HCT116 (cell line): ENCODE data around the gene SCYL2. TPM values are rescaled to one million over a fixed set of nuclear protein-coding genes. Genes with fewer than 3 reads are reported as not detected.

Experiments used
- ATAC-seq: fragments of 200-7000 bp; cut with Tn5 transposase; 2 replicates; pipeline ENCODE4 v1.9.1; 2020; ENCODE audit warnings: mild to moderate bottlenecking, moderate library complexity
- BruUV-seq: library from RNA; stranded (reverse); fragments of 400-500 nt; replicated peaks from 2 replicates; lab custom pipeline; 2021; lab: Mats Ljungman, UMichigan
- CTCF ChIA-PET: fragments of 300-600 bp; sonication (Branson Sonifier 250); formaldehyde crosslinking; loops from one replicate; lab custom pipeline; 2021; ENCODE audit warnings: antibody characterized with exemption; lab: Charles Lee
- POLR2A ChIA-PET: fragments of 300-600, 350-600 bp; sonication (Branson Sonifier 250); formaldehyde crosslinking; loops from one replicate; lab custom pipeline; 2021; ENCODE audit warnings: antibody characterized with exemption; lab: Charles Lee
- RAD21 ChIA-PET, 2 experiments: fragments of 300-600 bp; sonication (Branson Sonifier 250); formaldehyde crosslinking; loops; one replicate each; lab custom pipeline; 2023; ENCODE audit warnings: low total read pairs in 2 of 2; ENCODE audit not compliant: uncharacterized antibody in 2 of 2, unreplicated experiment in 2 of 2, low non-redundant PET in 1 of 2; lab: Charles Lee
- DNase-seq: peaks from one replicate; pipeline ENCODE4 v3.0.0-alpha.2; 2010; ENCODE audit warnings: low read depth, low spot score
- H2AFZ ChIP-seq: fragments of 200-600 bp; shearing (Covaris generic), sonication (generic); 2 replicates; pipeline ENCODE4 v1.6.1; 2017; ENCODE audit warnings: low read depth, mixed run types, mixed read lengths, antibody characterized with exemption, low read length; ENCODE audit not compliant: poor library complexity, severe bottlenecking
- H3K27ac ChIP-seq: 2 replicates; pipeline ENCODE4 v1.5.1; 2012; ENCODE audit warnings: low read depth, low read length
- H3K27me3 ChIP-seq: fragments of 200-600 bp; sonication (generic); 2 replicates; pipeline ENCODE4 v1.6.1; 2016; ENCODE audit warnings: mixed run types, low read length, mixed read lengths; ENCODE audit not compliant: insufficient read depth
- H3K36me3 ChIP-seq, 2 experiments: fragments of 200-500 bp in 1 of 2; fragments of 200-600 bp in 1 of 2; sonication (Bioruptor generic) in 1 of 2; sonication (generic) in 1 of 2; 2 replicates each; pipeline versions ENCODE4 v1.5.1 to v1.6.1; 2014 to 2016; ENCODE audit warnings: low read length in 2 of 2, inconsistent platforms in 1 of 2, mixed read lengths in 1 of 2, mixed run types in 1 of 2; ENCODE audit not compliant: insufficient read depth in 2 of 2, control insufficient read depth in 1 of 2
- H3K4me1 ChIP-seq, 2 experiments: fragments of 200-600 bp in 1 of 2; sonication (generic) in 1 of 2; 2 replicates each; pipeline versions ENCODE4 v1.5.1 to v1.6.1; 2012 to 2017; ENCODE audit warnings: low read length in 2 of 2, inconsistent platforms in 1 of 2, mild to moderate bottlenecking in 1 of 2, mixed read lengths in 1 of 2, mixed run types in 1 of 2, moderate library complexity in 1 of 2; ENCODE audit not compliant: insufficient read depth in 2 of 2, control insufficient read depth in 1 of 2
- H3K4me2 ChIP-seq: fragments of 200-600 bp; sonication (generic); 2 replicates; pipeline ENCODE4 v1.6.1; 2017; ENCODE audit warnings: mixed run types, low read length, mixed read lengths
- H3K4me3 ChIP-seq, 2 experiments: fragments of 200-600 bp in 1 of 2; sonication (generic) in 1 of 2; replicated peaks in 1 of 2; 2 replicates each; pipeline ENCODE4 v1.5.1; 2011 to 2016; ENCODE audit warnings: low read length in 2 of 2, control low read depth in 1 of 2, low read depth in 1 of 2, mild to moderate bottlenecking in 1 of 2, mixed read lengths in 1 of 2, mixed run types in 1 of 2
- H3K79me2 ChIP-seq: fragments of 200-600 bp; sonication (generic); 2 replicates; pipeline ENCODE4 v1.6.1; 2017; ENCODE audit warnings: mild to moderate bottlenecking, mixed run types, low read length, moderate library complexity, mixed read lengths; ENCODE audit not compliant: insufficient read depth
- H3K9ac ChIP-seq: fragments of 200-600 bp; sonication (generic); 2 replicates; pipeline ENCODE4 v1.6.1; 2016; ENCODE audit warnings: low read length, mixed read lengths
- H3K9me2 ChIP-seq: fragments of 200-600 bp; sonication (generic), shearing (Covaris generic); 2 replicates; pipeline ENCODE4 v1.6.1; 2017; ENCODE audit warnings: mixed run types, mild to moderate bottlenecking, moderate library complexity; ENCODE audit not compliant: insufficient read depth
- H3K9me3 ChIP-seq, 2 experiments: fragments of 200-500 bp in 1 of 2; fragments of 200-600 bp in 1 of 2; sonication (Bioruptor generic) in 1 of 2; sonication (generic) in 1 of 2; 2 replicates each; pipeline ENCODE4 v1.6.1; 2014 to 2017; ENCODE audit warnings: low read length in 2 of 2, mixed read lengths in 2 of 2, inconsistent platforms in 1 of 2, low read depth in 1 of 2, mild to moderate bottlenecking in 1 of 2, mixed run types in 1 of 2, moderate library complexity in 1 of 2; ENCODE audit not compliant: control insufficient read depth in 1 of 2, insufficient read depth in 1 of 2
- H4K20me1 ChIP-seq: fragments of 200-600 bp; sonication (generic), shearing (Covaris generic); 2 replicates; pipeline ENCODE4 v1.6.1; 2017; ENCODE audit warnings: mixed run types, mild to moderate bottlenecking, moderate library complexity; ENCODE audit not compliant: insufficient read depth
- ATF3 ChIP-seq: IDR thresholded peaks from 2 replicates; pipeline ENCODE4 v1.6.1; 2012
- CBX3 ChIP-seq: IDR thresholded peaks from 2 replicates; pipeline ENCODE4 v1.6.1; 2012; ENCODE audit warnings: low read depth
- CEBPB ChIP-seq: IDR thresholded peaks from 2 replicates; pipeline ENCODE4 v1.6.1; 2012; ENCODE audit warnings: low read depth
- EGR1 ChIP-seq: IDR thresholded peaks from 2 replicates; pipeline ENCODE4 v1.6.1; 2012; ENCODE audit warnings: low read depth
- EZH2 ChIP-seq: fragments of 200-600 bp; sonication (generic); IDR thresholded peaks from 2 replicates; pipeline ENCODE4 v1.6.1; 2017; ENCODE audit warnings: antibody characterized with exemption, mixed run types
- MAX ChIP-seq: IDR thresholded peaks from 2 replicates; pipeline ENCODE4 v1.6.1; 2012
- SIN3A ChIP-seq: IDR thresholded peaks from 2 replicates; pipeline ENCODE4 v1.6.1; 2012; ENCODE audit warnings: low read depth
- SP1 ChIP-seq: IDR thresholded peaks from 2 replicates; pipeline ENCODE4 v1.6.1; 2012; ENCODE audit warnings: low read depth
- TCF7L2 ChIP-seq: IDR thresholded peaks from 2 replicates; pipeline ENCODE4 v1.7.0; 2011; ENCODE audit warnings: borderline replicate concordance, inconsistent platforms; ENCODE audit not compliant: insufficient read depth, insufficient read length; ENCODE audit errors: extremely low read depth
- ZBTB33 ChIP-seq: IDR thresholded peaks from 2 replicates; pipeline ENCODE4 v1.6.1; 2011; ENCODE audit warnings: mild to moderate bottlenecking, low read length, moderate library complexity; ENCODE audit not compliant: insufficient replicate concordance; ENCODE audit errors: extremely low read depth
- ZFX ChIP-seq: fragments of 450-650 bp; IDR thresholded peaks from 2 replicates; pipeline ENCODE4 v1.6.1; 2017
- intact Hi-C: fragments of 100-400 bp; cut with micrococcal nuclease; formaldehyde crosslinking; loops from 2 replicates; pipeline ENCODE4 v1.10.0; 2022
- total RNA-seq: library from RNA; stranded (reverse); gene quantifications from one replicate; pipeline ENCODE4 v1.2.1, GENCODE V29; 2021; ENCODE audit not compliant: unreplicated experiment

Gene SCYL2
- total RNA-seq, 1 experiment from 2014 or later, result 31.7 TPM

GRCh38 chr12:100359822-100360221 is 92.8 kb downstream of the SCYL2 start:
- no peaks in the 10 kb centered on the region for H3K9me2 ChIP-seq
- BruUV-seq, result no TSS peak
- DNase-seq (no peak), ATAC-seq (no peak)
- no peak overlapping the region for H2AFZ ChIP-seq
- CTCF ChIA-PET, result interaction anchor here (1.2 kb wide), 1 partner anchor 45 kb away, joined by 3 read pairs; no protein-coding TSS in a partner anchor
- no peaks in the 10 kb centered on the region for H3K79me2 ChIP-seq
- no peaks in the 10 kb centered on the region for H3K36me3 ChIP-seq
- no peak overlapping the region for H3K4me3 ChIP-seq
- intact Hi-C loops, result no loop called here
- POLR2A ChIA-PET, result no interaction called here
- no peak overlapping the region for H3K27ac ChIP-seq
- RAD21 ChIA-PET, result no interaction called here
- peaks cover 3% of the 10 kb centered on the region; the same call in 1 of the 2 replicates for H3K27me3 ChIP-seq
- no peaks in the 10 kb centered on the region for H4K20me1 ChIP-seq
- no peak overlapping the region for H3K4me2 ChIP-seq
- no peaks in the 10 kb centered on the region for H3K4me1 ChIP-seq
- no peaks in the 10 kb centered on the region for H3K9me3 ChIP-seq
- H3K9ac ChIP-seq, result no peak overlapping the region
- no peak for TF ChIP-seq SIN3A
- TF ChIP-seq ZFX, result no peak
- TF ChIP-seq SP1, result no peak
- no peak for TF ChIP-seq EZH2
- TF ChIP-seq ZBTB33, result no peak
- no peak for TF ChIP-seq CEBPB
- no peak for TF ChIP-seq EGR1
- no peak for TF ChIP-seq TCF7L2
- no peak for TF ChIP-seq MAX
- no peak for TF ChIP-seq ATF3
- TF ChIP-seq CBX3, result no peak
- TF ChIP-seq, all 23 proteins: peak for 0
